22Rv1 (cell line): ENCODE data around the gene GRIA1.
"Not testable (repeated sequence)": the region's sequence is repeated elsewhere in the genome, so short reads cannot be mapped to it uniquely, and the experiment has no call there.

Experiments
- H3K27ac ChIP-seq: fragments of 450-650 bp; 2 replicates; pipeline ENCODE4 v1.5.1; 2017
- ZFX ChIP-seq: fragments of 450-650 bp; IDR thresholded peaks from 2 replicates; pipeline ENCODE4 v1.6.1; 2017; ENCODE audit warnings: antibody characterized with exemption, borderline replicate concordance
- TF ChIP-seq, protein P1 (sequence below): fragments of 450-650 bp; IDR thresholded peaks from 2 replicates; pipeline ENCODE4 v1.5.1; 2017; ENCODE audit warnings: mild to moderate bottlenecking

The GRIA1 gene

DNA sequence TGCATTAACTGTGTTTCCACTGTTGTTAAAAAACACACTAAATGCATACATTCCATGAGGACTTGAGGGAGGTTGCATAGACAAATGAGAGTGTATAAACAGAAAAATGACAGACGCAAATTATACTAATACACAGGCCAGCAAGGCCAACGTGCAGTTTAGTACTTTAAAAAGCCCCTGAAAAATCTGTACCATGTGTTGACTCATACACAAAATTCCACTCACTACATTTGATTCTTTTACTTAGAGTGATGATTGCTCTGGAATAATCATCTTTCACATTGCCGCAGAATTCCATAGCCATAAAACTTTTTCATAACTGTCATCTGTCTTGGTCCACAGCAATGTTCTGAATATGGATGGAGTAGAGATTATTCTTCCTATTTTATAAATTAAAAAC lies 332.6 kb downstream of the GRIA1 start:
- no peak for TF ChIP-seq ZFX
- TF ChIP-seq, protein P1, sequence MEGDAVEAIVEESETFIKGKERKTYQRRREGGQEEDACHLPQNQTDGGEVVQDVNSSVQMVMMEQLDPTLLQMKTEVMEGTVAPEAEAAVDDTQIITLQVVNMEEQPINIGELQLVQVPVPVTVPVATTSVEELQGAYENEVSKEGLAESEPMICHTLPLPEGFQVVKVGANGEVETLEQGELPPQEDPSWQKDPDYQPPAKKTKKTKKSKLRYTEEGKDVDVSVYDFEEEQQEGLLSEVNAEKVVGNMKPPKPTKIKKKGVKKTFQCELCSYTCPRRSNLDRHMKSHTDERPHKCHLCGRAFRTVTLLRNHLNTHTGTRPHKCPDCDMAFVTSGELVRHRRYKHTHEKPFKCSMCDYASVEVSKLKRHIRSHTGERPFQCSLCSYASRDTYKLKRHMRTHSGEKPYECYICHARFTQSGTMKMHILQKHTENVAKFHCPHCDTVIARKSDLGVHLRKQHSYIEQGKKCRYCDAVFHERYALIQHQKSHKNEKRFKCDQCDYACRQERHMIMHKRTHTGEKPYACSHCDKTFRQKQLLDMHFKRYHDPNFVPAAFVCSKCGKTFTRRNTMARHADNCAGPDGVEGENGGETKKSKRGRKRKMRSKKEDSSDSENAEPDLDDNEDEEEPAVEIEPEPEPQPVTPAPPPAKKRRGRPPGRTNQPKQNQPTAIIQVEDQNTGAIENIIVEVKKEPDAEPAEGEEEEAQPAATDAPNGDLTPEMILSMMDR = no peak
- H3K27ac ChIP-seq = no peak overlapping the region

- TF ChIP-seq ZFX = no peak
- TF ChIP-seq, protein P1 = no peak
- no peak overlapping the region for H3K27ac ChIP-seq
These were observed 334.4 kb downstream of the GRIA1 start for GRCh38 chr5:153824909-153825308.

GRCh38 chr5:153827397-153827796 lies 336.9 kb downstream of the GRIA1 start:
- TF ChIP-seq ZFX = no peak
- TF ChIP-seq, protein P1 = no peak

GRCh38 chr5:153829510-153830065 lies 339.1 kb downstream of the GRIA1 start:
- TF ChIP-seq, protein P1 = no peak
- TF ChIP-seq ZFX = no peak
- no peak overlapping the region for H3K27ac ChIP-seq

More at GRCh38 chr5:153827397-153827796, 336.9 kb downstream of the GRIA1 start:
- no peak overlapping the region for H3K27ac ChIP-seq

GRCh38 chr5:153831973-153832372 lies 341.5 kb downstream of the GRIA1 start:
- TF ChIP-seq, protein P1 = no peak
- no peak for TF ChIP-seq ZFX
- no peak overlapping the region for H3K27ac ChIP-seq

DNA sequence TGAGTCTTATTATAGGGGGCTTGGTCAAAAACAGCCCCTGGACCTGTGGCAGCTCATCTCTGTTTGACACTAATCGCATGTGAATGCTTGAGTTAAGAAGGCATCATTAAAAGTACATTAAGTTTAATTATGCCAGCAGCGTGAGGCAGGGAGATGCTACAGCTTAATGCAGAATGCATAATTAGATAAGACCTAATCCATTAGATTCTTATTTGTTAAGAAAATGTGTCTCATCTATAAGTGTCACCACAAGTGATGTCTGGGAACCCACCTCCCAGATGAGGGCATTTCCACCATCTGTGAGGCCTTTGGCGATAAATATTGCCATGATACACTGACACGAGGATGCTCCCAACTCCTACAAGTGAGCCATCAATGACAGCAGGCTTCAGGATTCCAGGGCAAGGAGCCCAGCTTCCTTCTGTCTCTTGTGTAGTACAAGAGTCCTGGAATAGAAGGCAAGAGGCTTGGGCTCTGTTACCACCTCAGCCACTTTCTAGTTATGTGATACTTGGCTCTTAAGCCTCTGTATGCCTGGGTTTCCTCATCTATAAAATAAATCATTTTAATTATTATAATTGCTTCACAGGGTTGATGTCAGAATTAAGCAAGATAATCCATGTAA lies 345.5 kb downstream of the GRIA1 start:
- TF ChIP-seq, protein P1 = no peak
- TF ChIP-seq ZFX = no peak
- no peak overlapping the region for H3K27ac ChIP-seq

DNA sequence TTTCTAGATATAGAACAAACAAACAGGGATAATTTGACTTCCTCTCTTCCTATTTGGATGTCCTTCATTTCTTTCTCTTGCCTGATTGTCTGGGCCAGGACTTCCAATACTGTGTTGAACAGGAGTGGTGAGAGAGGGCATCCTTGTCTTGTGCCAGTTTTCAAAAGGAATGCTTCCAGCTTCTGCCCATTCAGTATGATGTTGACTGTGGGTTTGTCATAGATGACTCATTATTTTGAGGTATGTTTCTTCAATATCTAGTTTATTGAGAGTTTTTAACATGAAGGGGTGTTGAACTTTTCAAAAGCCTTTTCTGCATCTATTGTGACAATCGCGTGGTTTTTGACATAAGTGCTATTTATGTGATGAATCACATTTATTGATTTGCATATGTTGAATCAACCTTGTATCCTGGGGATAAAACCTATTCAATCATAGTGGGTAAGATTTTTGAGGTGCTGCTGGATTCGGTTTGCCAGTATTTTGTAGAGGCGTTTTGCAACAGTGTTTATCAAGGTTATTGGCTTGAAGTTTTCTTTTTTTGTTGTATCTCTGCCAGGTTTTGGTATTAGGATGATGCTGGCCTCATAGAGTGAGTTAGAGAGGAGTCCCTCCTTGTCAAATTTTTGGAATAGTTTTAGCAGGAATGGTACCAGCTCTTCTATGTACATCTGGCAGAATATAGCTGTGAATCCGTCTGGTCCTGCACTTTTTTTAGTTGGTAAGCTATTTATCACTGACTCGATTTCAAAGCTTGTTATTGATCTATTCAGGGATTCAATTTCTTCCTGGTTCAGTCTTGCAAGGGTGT lies 359.0 kb downstream of the GRIA1 start:
- not testable (repeated sequence) for H3K27ac ChIP-seq
